ENCODE data around the gene TJP2.
"Not testable (repeated sequence)": the region's sequence is repeated elsewhere in the genome, so short reads cannot be mapped to it uniquely, and the experiment has no call there.

The TJP2 gene

GRCh38 chr9:69143291-69143690 lies 30.8 kb upstream of the TJP2 start:
- Histone ChIP-seq H3K4me3 (ENCODE audit: low read depth, low read length) (no peak overlapping the region), H3K27me3 (ENCODE audit: control insufficient read depth, insufficient read depth, low read length) (no peaks in the 10 kb centered on the region), H3K36me3 (ENCODE audit: control insufficient read depth, insufficient read depth, low read length) (peaks cover 3% of the 10 kb centered on the region), H3K9ac (ENCODE audit: low read depth, low read length) (no peak overlapping the region), H3K9me3 (ENCODE audit: control insufficient read depth, insufficient read depth, low read length) (no peaks in the 10 kb centered on the region), H3K4me1 (ENCODE audit: control insufficient read depth, insufficient read depth, low read length) (no peaks in the 10 kb centered on the region)

GRCh38 chr9:69145144-69145715 lies 28.8 kb upstream of the TJP2 start:
- Histone ChIP-seq H3K9me3 (ENCODE audit: control insufficient read depth, insufficient read depth, low read length) (no peaks in the 10 kb centered on the region), H3K9ac (ENCODE audit: low read depth, low read length) (no peak overlapping the region), H3K36me3 (ENCODE audit: control insufficient read depth, insufficient read depth, low read length) (peaks cover under 1% of the 10 kb centered on the region), H3K4me3 (ENCODE audit: low read depth, low read length) (no peak overlapping the region), H3K27me3 (ENCODE audit: control insufficient read depth, insufficient read depth, low read length) (no peaks in the 10 kb centered on the region), H3K4me1 (ENCODE audit: control insufficient read depth, insufficient read depth, low read length) (peaks cover 3% of the 10 kb centered on the region)

GRCh38 chr9:69147041-69147834 lies 26.8 kb upstream of the TJP2 start:
- Histone ChIP-seq H3K4me3 (ENCODE audit: low read depth, low read length) (no peak overlapping the region), H3K36me3 (ENCODE audit: control insufficient read depth, insufficient read depth, low read length) (peaks cover 3% of the 10 kb centered on the region), H3K9me3 (ENCODE audit: control insufficient read depth, insufficient read depth, low read length) (no peaks in the 10 kb centered on the region), H3K27me3 (ENCODE audit: control insufficient read depth, insufficient read depth, low read length) (no peaks in the 10 kb centered on the region), H3K9ac (ENCODE audit: low read depth, low read length) (no peak overlapping the region), H3K4me1 (ENCODE audit: control insufficient read depth, insufficient read depth, low read length) (peaks cover 3% of the 10 kb centered on the region)

GRCh38 chr9:69149321-69149807 lies 24.7 kb upstream of the TJP2 start:
- no peak overlapping the region for H3K9ac ChIP-seq (ENCODE audit: low read depth, low read length)
- H3K27me3 ChIP-seq (ENCODE audit: control insufficient read depth, insufficient read depth, low read length) = no peaks in the 10 kb centered on the region
- no peaks in the 10 kb centered on the region for H3K9me3 ChIP-seq (ENCODE audit: control insufficient read depth, insufficient read depth, low read length)
- H3K4me3 ChIP-seq (ENCODE audit: low read depth, low read length) = no peak overlapping the region
- H3K4me1 ChIP-seq (ENCODE audit: control insufficient read depth, insufficient read depth, low read length) = peaks cover 3% of the 10 kb centered on the region
- H3K36me3 ChIP-seq (ENCODE audit: control insufficient read depth, insufficient read depth, low read length) = peaks cover 3% of the 10 kb centered on the region

- Histone ChIP-seq H3K9ac (ENCODE audit: low read depth, low read length) (no peak overlapping the region), H3K9me3 (ENCODE audit: control insufficient read depth, insufficient read depth, low read length) (no peaks in the 10 kb centered on the region), H3K4me1 (ENCODE audit: control insufficient read depth, insufficient read depth, low read length) (peaks cover 3% of the 10 kb centered on the region), H3K36me3 (ENCODE audit: control insufficient read depth, insufficient read depth, low read length) (peaks cover 3% of the 10 kb centered on the region), H3K4me3 (ENCODE audit: low read depth, low read length) (no peak overlapping the region), H3K27me3 (ENCODE audit: control insufficient read depth, insufficient read depth, low read length) (no peaks in the 10 kb centered on the region)
Measured at GRCh38 chr9:69151506-69151905, 22.6 kb upstream of the TJP2 start.

- Histone ChIP-seq H3K4me1 (ENCODE audit: control insufficient read depth, insufficient read depth, low read length) (no peaks in the 10 kb centered on the region), H3K9ac (ENCODE audit: low read depth, low read length) (no peak overlapping the region), H3K9me3 (ENCODE audit: control insufficient read depth, insufficient read depth, low read length) (no peaks in the 10 kb centered on the region), H3K27me3 (ENCODE audit: control insufficient read depth, insufficient read depth, low read length) (no peaks in the 10 kb centered on the region), H3K4me3 (ENCODE audit: low read depth, low read length) (no peak overlapping the region), H3K36me3 (ENCODE audit: control insufficient read depth, insufficient read depth, low read length) (peaks cover 3% of the 10 kb centered on the region)
Measured at GRCh38 chr9:69153707-69154521, 20.2 kb upstream of the TJP2 start.

- Histone ChIP-seq H3K9ac (ENCODE audit: low read depth, low read length) (no peak overlapping the region), H3K4me3 (ENCODE audit: low read depth, low read length) (no peak overlapping the region), H3K9me3 (ENCODE audit: control insufficient read depth, insufficient read depth, low read length) (no peaks in the 10 kb centered on the region), H3K4me1 (ENCODE audit: control insufficient read depth, insufficient read depth, low read length) (no peaks in the 10 kb centered on the region), H3K27me3 (ENCODE audit: control insufficient read depth, insufficient read depth, low read length) (no peaks in the 10 kb centered on the region), H3K36me3 (ENCODE audit: control insufficient read depth, insufficient read depth, low read length) (peaks cover 6% of the 10 kb centered on the region)
Measured at GRCh38 chr9:69155341-69156030, 18.6 kb upstream of the TJP2 start.

GRCh38 chr9:69157751-69158466 lies 16.2 kb upstream of the TJP2 start:
- Histone ChIP-seq H3K9me3 (ENCODE audit: control insufficient read depth, insufficient read depth, low read length) (no peaks in the 10 kb centered on the region), H3K4me3 (ENCODE audit: low read depth, low read length) (no peak overlapping the region), H3K4me1 (ENCODE audit: control insufficient read depth, insufficient read depth, low read length) (no peaks in the 10 kb centered on the region), H3K36me3 (ENCODE audit: control insufficient read depth, insufficient read depth, low read length) (peaks cover 4% of the 10 kb centered on the region), H3K27me3 (ENCODE audit: control insufficient read depth, insufficient read depth, low read length) (no peaks in the 10 kb centered on the region), H3K9ac (ENCODE audit: low read depth, low read length) (no peak overlapping the region)

- Histone ChIP-seq H3K9ac (ENCODE audit: low read depth, low read length) (no peak overlapping the region), H3K4me3 (ENCODE audit: low read depth, low read length) (no peak overlapping the region), H3K36me3 (ENCODE audit: control insufficient read depth, insufficient read depth, low read length) (peaks cover 4% of the 10 kb centered on the region), H3K4me1 (ENCODE audit: control insufficient read depth, insufficient read depth, low read length) (no peaks in the 10 kb centered on the region), H3K27me3 (ENCODE audit: control insufficient read depth, insufficient read depth, low read length) (no peaks in the 10 kb centered on the region), H3K9me3 (ENCODE audit: control insufficient read depth, insufficient read depth, low read length) (no peaks in the 10 kb centered on the region)
Measured at GRCh38 chr9:69158471-69158870, 15.6 kb upstream of the TJP2 start.

GRCh38 chr9:69164573-69164972 lies 9.5 kb upstream of the TJP2 start:
- H3K36me3 ChIP-seq (ENCODE audit: control insufficient read depth, insufficient read depth, low read length); H3K4me1 ChIP-seq (ENCODE audit: control insufficient read depth, insufficient read depth, low read length); H3K9me3 ChIP-seq (ENCODE audit: control insufficient read depth, insufficient read depth, low read length); H3K27me3 ChIP-seq (ENCODE audit: control insufficient read depth, insufficient read depth, low read length); H3K9ac ChIP-seq (ENCODE audit: low read depth, low read length); H3K4me3 ChIP-seq (ENCODE audit: low read depth, low read length): not testable (repeated sequence)

- H3K9me3 ChIP-seq (ENCODE audit: control insufficient read depth, insufficient read depth, low read length) = no peaks in the 10 kb centered on the region
- H3K4me3 ChIP-seq (ENCODE audit: low read depth, low read length) = no peak overlapping the region
- H3K9ac ChIP-seq (ENCODE audit: low read depth, low read length) = no peak overlapping the region
- H3K27me3 ChIP-seq (ENCODE audit: control insufficient read depth, insufficient read depth, low read length) = no peaks in the 10 kb centered on the region
- H3K4me1 ChIP-seq (ENCODE audit: control insufficient read depth, insufficient read depth, low read length) = peaks cover 8% of the 10 kb centered on the region
- peaks cover under 1% of the 10 kb centered on the region for H3K36me3 ChIP-seq (ENCODE audit: control insufficient read depth, insufficient read depth, low read length)
Measured at GRCh38 chr9:69165581-69165980, 8.5 kb upstream of the TJP2 start.
